ENCODE measurements around the gene CDH4. TPM values are rescaled to one million over a fixed set of nuclear protein-coding genes. Genes with fewer than 3 reads are reported as not detected.
"Not testable (repeated sequence)": the region's sequence is repeated elsewhere in the genome, so short reads cannot be mapped to it uniquely, and the experiment has no call there.

Gene CDH4
- total and polyA plus RNA-seq, 2 donors (not counting 1 experiment from before 2014, with no cell fraction given) = not detected

- Histone ChIP-seq H3K4me1 (ENCODE audit: control insufficient read depth in 2 of 2, insufficient read depth in 2 of 2, low read length in 2 of 2) (no peaks in the 10 kb centered on the region), H3K27ac (ENCODE audit: low read length in 2 of 2) (no peak overlapping the region), H3K4me2 (replicated peaks; ENCODE audit: low read depth, low read length, poor library complexity, severe bottlenecking) (no peak overlapping the region), H3K79me2 (ENCODE audit: control insufficient read depth, insufficient read depth, low read length) (no peaks in the 10 kb centered on the region), H2AFZ (ENCODE audit: insufficient read depth, low read depth, low read length, poor library complexity, severe bottlenecking) (no peak overlapping the region), H3K9ac (ENCODE audit: low read length) (no peak overlapping the region), H3K9me3 (ENCODE audit: control extremely low read depth in 1 of 3, control insufficient read depth in 2 of 3, insufficient read depth in 1 of 3, low read length in 2 of 3) (peaks cover 0 to 26% (median 0%) of the 10 kb centered on the region in 3 donors), H3K4me3 (ENCODE audit: control extremely low read depth in 1 of 5, extremely low read depth in 1 of 5, insufficient read depth in 1 of 5, low read depth in 2 of 5, low read length in 4 of 5) (no peak overlapping the region), H3K36me3 (replicated peaks in 1 of 2; ENCODE audit: control extremely low read depth in 1 of 2, control insufficient read depth in 1 of 2, extremely low read depth in 1 of 2, insufficient read depth in 2 of 2, low read length in 1 of 2) (no peaks in the 10 kb centered on the region), H3K27me3 (replicated peaks in 1 of 4; ENCODE audit: control extremely low read depth in 1 of 4, control insufficient read depth in 3 of 4, insufficient read depth in 4 of 4, low read length in 3 of 4) (no peaks in the 10 kb centered on the region), H4K20me1 (ENCODE audit: control insufficient read depth, insufficient read depth, low read length, poor library complexity, severe bottlenecking) (no peaks in the 10 kb centered on the region)
- Mint-ChIP-seq H3K9me3 (ENCODE audit: insufficient read depth) (peaks cover 4% of the 10 kb centered on the region), H3K27me3 (no peaks in the 10 kb centered on the region), H3K4me3 (no peak overlapping the region), H3K4me1 (no peaks in the 10 kb centered on the region), H3K27ac (no peak overlapping the region)
- ChIA-PET POLR2A (no interaction called here), CTCF (no interaction called here)
- ATAC-seq (ENCODE audit: low read depth) = no peak
- no peak for DNase-seq
- WGBS (ENCODE audit: insufficient coverage) = 83% methylated on average over 24 of the region's 28 CpGs
- intact Hi-C loops (cut with micrococcal nuclease) = no loop called here
- TF ChIP-seq EZH2 (IDR thresholded peaks at IDR 0.05; ENCODE audit: borderline replicate concordance, insufficient read depth, low read depth, low read length, poor library complexity, severe bottlenecking) = no peak
- no peak for TF ChIP-seq CTCF (IDR thresholded peaks at IDR 0.05)
Measured at GRCh38 chr20:61271312-61272231, 19.5 kb downstream of the CDH4 start.

- H3K9me3 Mint-ChIP-seq (ENCODE audit: insufficient read depth); H4K20me1 ChIP-seq (ENCODE audit: control insufficient read depth, insufficient read depth, low read length, poor library complexity, severe bottlenecking); H3K4me2 ChIP-seq (replicated peaks; ENCODE audit: low read depth, low read length, poor library complexity, severe bottlenecking); H3K4me3 Mint-ChIP-seq; H3K27me3 Mint-ChIP-seq; POLR2A ChIA-PET; DNase-seq; H3K27ac Mint-ChIP-seq; intact Hi-C loops (cut with micrococcal nuclease); ATAC-seq (ENCODE audit: low read depth); CTCF ChIA-PET; H3K27me3 ChIP-seq (replicated peaks in 1 of 4; ENCODE audit: control extremely low read depth in 1 of 4, control insufficient read depth in 3 of 4, insufficient read depth in 4 of 4, low read length in 3 of 4); H3K79me2 ChIP-seq (ENCODE audit: control insufficient read depth, insufficient read depth, low read length); H3K27ac ChIP-seq (ENCODE audit: low read length in 2 of 2); H3K4me3 ChIP-seq (ENCODE audit: control extremely low read depth in 1 of 5, extremely low read depth in 1 of 5, insufficient read depth in 1 of 5, low read depth in 2 of 5, low read length in 4 of 5); H3K36me3 ChIP-seq (replicated peaks in 1 of 2; ENCODE audit: control extremely low read depth in 1 of 2, control insufficient read depth in 1 of 2, extremely low read depth in 1 of 2, insufficient read depth in 2 of 2, low read length in 1 of 2); H2AFZ ChIP-seq (ENCODE audit: insufficient read depth, low read depth, low read length, poor library complexity, severe bottlenecking); H3K9ac ChIP-seq (ENCODE audit: low read length); H3K4me1 Mint-ChIP-seq; H3K4me1 ChIP-seq (ENCODE audit: control insufficient read depth in 2 of 2, insufficient read depth in 2 of 2, low read length in 2 of 2): not testable (repeated sequence)
- 91% methylated on average over 6 of the region's 7 CpGs for WGBS (ENCODE audit: insufficient coverage)
- peaks cover 0 to 25% (median 0%) of the 10 kb centered on the region in 3 donors for H3K9me3 ChIP-seq (ENCODE audit: control extremely low read depth in 1 of 3, control insufficient read depth in 2 of 3, insufficient read depth in 1 of 3, low read length in 2 of 3)
Measured at GRCh38 chr20:61273024-61273423, 21.0 kb downstream of the CDH4 start.

- H3K4me3 ChIP-seq (ENCODE audit: control extremely low read depth in 1 of 5, extremely low read depth in 1 of 5, insufficient read depth in 1 of 5, low read depth in 2 of 5, low read length in 4 of 5); CTCF ChIA-PET; H4K20me1 ChIP-seq (ENCODE audit: control insufficient read depth, insufficient read depth, low read length, poor library complexity, severe bottlenecking); POLR2A ChIA-PET; H3K4me3 Mint-ChIP-seq; H3K4me2 ChIP-seq (replicated peaks; ENCODE audit: low read depth, low read length, poor library complexity, severe bottlenecking); intact Hi-C loops (cut with micrococcal nuclease); H3K4me1 ChIP-seq (ENCODE audit: control insufficient read depth in 2 of 2, insufficient read depth in 2 of 2, low read length in 2 of 2); H3K79me2 ChIP-seq (ENCODE audit: control insufficient read depth, insufficient read depth, low read length); H2AFZ ChIP-seq (ENCODE audit: insufficient read depth, low read depth, low read length, poor library complexity, severe bottlenecking); H3K27ac ChIP-seq (ENCODE audit: low read length in 2 of 2); H3K36me3 ChIP-seq (replicated peaks in 1 of 2; ENCODE audit: control extremely low read depth in 1 of 2, control insufficient read depth in 1 of 2, extremely low read depth in 1 of 2, insufficient read depth in 2 of 2, low read length in 1 of 2); H3K9me3 Mint-ChIP-seq (ENCODE audit: insufficient read depth); H3K27ac Mint-ChIP-seq; H3K27me3 Mint-ChIP-seq; DNase-seq; H3K9ac ChIP-seq (ENCODE audit: low read length); ATAC-seq (ENCODE audit: low read depth); H3K4me1 Mint-ChIP-seq; H3K27me3 ChIP-seq (replicated peaks in 1 of 4; ENCODE audit: control extremely low read depth in 1 of 4, control insufficient read depth in 3 of 4, insufficient read depth in 4 of 4, low read length in 3 of 4): not testable (repeated sequence)
- 82% methylated on average over 1 of the region's 1 CpG for WGBS (ENCODE audit: insufficient coverage)
- H3K9me3 ChIP-seq (ENCODE audit: control extremely low read depth in 1 of 3, control insufficient read depth in 2 of 3, insufficient read depth in 1 of 3, low read length in 2 of 3) = peaks cover 0 to 25% (median 0%) of the 10 kb centered on the region in 3 donors
Measured at GRCh38 chr20:61273666-61274065, 21.6 kb downstream of the CDH4 start.

Data from B cell (primary cell).